IMR-90 (cell line): ENCODE measurements around the gene OPCML. TPM values are rescaled to one million over a fixed set of nuclear protein-coding genes. Genes with fewer than 3 reads are reported as not detected.

Experiments used
- ATAC-seq: fragments of 200-7000 bp; cut with Tn5 transposase; 2 replicates; pipeline ENCODE4 v1.9.1; 2020; ENCODE audit warnings: low read depth, mild to moderate bottlenecking, moderate library complexity
- BruUV-seq: library from RNA; stranded (reverse); fragments of 400-500 nt; replicated peaks from 2 replicates; lab custom pipeline; 2021; lab: Mats Ljungman, UMichigan
- CTCF ChIA-PET: fragments of 300-600 bp; formaldehyde crosslinking; extraction: SDS; loops from one replicate; lab custom pipeline; 2021; ENCODE audit warnings: antibody characterized with exemption; lab: Yijun Ruan, JAX
- POLR2A ChIA-PET: fragments of 300-600 bp; sonication (Branson Sonifier 250); formaldehyde crosslinking; loops from one replicate; lab custom pipeline; 2022; ENCODE audit warnings: antibody characterized with exemption; ENCODE audit not compliant: unreplicated experiment; lab: Charles Lee
- DNase-seq: peaks from one replicate; pipeline ENCODE4 v3.0.0; 2013
- H2AFZ ChIP-seq: replicated peaks from 2 replicates; pipeline ENCODE3; 2013; ENCODE audit warnings: low read length, mild to moderate bottlenecking; ENCODE audit not compliant: poor library complexity
- H2AK5ac ChIP-seq: 2 replicates; pipeline ENCODE4 v1.6.1; 2013; ENCODE audit warnings: low read depth, low read length, inconsistent platforms
- H2AK9ac ChIP-seq: replicated peaks from 2 replicates; pipeline ENCODE3; 2013; ENCODE audit warnings: mild to moderate bottlenecking, low read depth, low read length, moderate library complexity; ENCODE audit not compliant: poor library complexity
- H2BK120ac ChIP-seq: 2 replicates; pipeline ENCODE4 v1.6.1; 2013; ENCODE audit warnings: low read depth, low read length, inconsistent platforms
- H2BK15ac ChIP-seq: 3 replicates; pipeline ENCODE4 v1.6.1; 2013; ENCODE audit warnings: low read depth, low read length, inconsistent platforms
- H2BK20ac ChIP-seq: 2 replicates; pipeline ENCODE4 v1.6.1; 2013; ENCODE audit warnings: low read depth, mild to moderate bottlenecking, inconsistent platforms, low read length, moderate library complexity
- H2BK5ac ChIP-seq: 2 replicates; pipeline ENCODE4 v1.6.1; 2013; ENCODE audit warnings: mild to moderate bottlenecking, low read depth, low read length, inconsistent platforms; ENCODE audit not compliant: poor library complexity, severe bottlenecking
- H3K14ac ChIP-seq: replicated peaks from 2 replicates; pipeline ENCODE4 v1.6.1; 2013; ENCODE audit warnings: low read depth, low read length, inconsistent platforms
- H3K18ac ChIP-seq: 2 replicates; pipeline ENCODE4 v1.6.1; 2013; ENCODE audit warnings: low read depth, low read length, control low read depth
- H3K23ac ChIP-seq: 2 replicates; pipeline ENCODE4 v1.6.1; 2013; ENCODE audit warnings: low read depth, low read length, inconsistent platforms
- H3K27ac ChIP-seq: 2 replicates; pipeline ENCODE4 v1.5.1; 2013; ENCODE audit warnings: mild to moderate bottlenecking, control low read depth, low read length; ENCODE audit not compliant: insufficient read depth
- H3K27me3 ChIP-seq: 2 replicates; pipeline ENCODE4 v1.6.1; 2013; ENCODE audit warnings: low read length; ENCODE audit not compliant: control insufficient read depth, insufficient read depth
- H3K36me3 ChIP-seq: 2 replicates; pipeline ENCODE4 v1.6.1; 2013; ENCODE audit warnings: low read length, mixed read lengths; ENCODE audit not compliant: control insufficient read depth, insufficient read depth
- H3K4ac ChIP-seq: 2 replicates; pipeline ENCODE4 v1.6.1; 2013; ENCODE audit warnings: low read depth, low read length, inconsistent platforms
- H3K4me1 ChIP-seq: 2 replicates; pipeline ENCODE4 v1.6.1; 2013; ENCODE audit warnings: low read length, mixed read lengths; ENCODE audit not compliant: control insufficient read depth, insufficient read depth
- H3K4me2 ChIP-seq: 2 replicates; pipeline ENCODE4 v1.6.1; 2013; ENCODE audit warnings: low read depth, mild to moderate bottlenecking, control low read depth, low read length, moderate library complexity
- H3K4me3 ChIP-seq: 2 replicates; pipeline ENCODE4 v1.5.1; 2013; ENCODE audit warnings: low read depth, mild to moderate bottlenecking, control low read depth, low read length, moderate library complexity; ENCODE audit not compliant: insufficient read depth
- H3K56ac ChIP-seq: 2 replicates; pipeline ENCODE4 v1.6.1; 2013; ENCODE audit warnings: low read length, inconsistent platforms; ENCODE audit not compliant: insufficient read depth; ENCODE audit errors: extremely low read depth
- H3K79me1 ChIP-seq, 2 experiments: 2 replicates each; pipeline ENCODE4 v1.6.1; 2013; ENCODE audit warnings: low read length in 2 of 2, inconsistent platforms in 1 of 2, low read depth in 1 of 2
- H3K9ac ChIP-seq: 2 replicates; pipeline ENCODE4 v1.6.1; 2013; ENCODE audit warnings: low read depth, low read length, control low read depth
- H3K9me1 ChIP-seq: 2 replicates; pipeline ENCODE4 v1.6.1; 2013; ENCODE audit warnings: low read length, inconsistent platforms; ENCODE audit not compliant: insufficient read depth
- H3K9me3 ChIP-seq: 2 replicates; pipeline ENCODE4 v1.6.1; 2013; ENCODE audit warnings: low read length; ENCODE audit not compliant: control insufficient read depth, insufficient read depth
- H4K20me1 ChIP-seq: 2 replicates; pipeline ENCODE4 v1.6.1; 2013; ENCODE audit warnings: low read length, inconsistent platforms; ENCODE audit not compliant: insufficient read depth
- H4K5ac ChIP-seq: 2 replicates; pipeline ENCODE4 v1.6.1; 2013; ENCODE audit warnings: mild to moderate bottlenecking, low read depth, low read length, control low read depth
- H4K8ac ChIP-seq, 2 experiments: 2 replicates each; pipeline ENCODE4 v1.6.1; 2013; ENCODE audit warnings: low read depth in 2 of 2, low read length in 2 of 2, control low read depth in 1 of 2, inconsistent platforms in 1 of 2
- H4K91ac ChIP-seq: 2 replicates; pipeline ENCODE4 v1.6.1; 2013; ENCODE audit warnings: low read depth, low read length, inconsistent platforms; ENCODE audit not compliant: insufficient read depth
- MXI1 ChIP-seq: IDR thresholded peaks from 2 replicates; pipeline ENCODE4 v1.6.1; 2012; ENCODE audit warnings: low read depth, mild to moderate bottlenecking, low read length, moderate library complexity, borderline replicate concordance
- WGBS, 2 experiments: methylation state at CpG; one replicate each; pipeline versions ENCODE4 v1.1.5 to v1.1.7; 2013; ENCODE audit warnings: missing lambda C conversion rate in 2 of 2; ENCODE audit not compliant: insufficient read length in 1 of 2; ENCODE audit errors: extremely low coverage in 2 of 2; 5-methylcytosine and 5-hydroxymethylcytosine counted together
- dilution Hi-C: fragments of 300-500 bp; cut with HindIII; formaldehyde crosslinking; loops from one replicate; pipeline ENCODE4 v1.14.3; 2018; ENCODE audit warnings: low sequenced_read_pairs; ENCODE audit not compliant: unreplicated experiment
- in situ Hi-C: fragments of 300-500 bp; cut with MboI; formaldehyde crosslinking; loops from 3 replicates; pipeline ENCODE4 v1.14.3; 2019; ENCODE audit warnings: low sequenced_read_pairs, inconsistent platforms, mixed read lengths
- intact Hi-C: fragments of 100-400 bp; cut with micrococcal nuclease; formaldehyde crosslinking; loops from 2 replicates; pipeline ENCODE4 v1.10.0; 2022
- polyA plus RNA-seq, 3 experiments: library from polyadenylated mRNA; depleted of rRNA; stranded (reverse); fragments of >200 nt; gene quantifications; 2 replicates each; pipeline ENCODE4 v1.2.3, GENCODE V29; 2012; ENCODE audit warnings: low replicate concordance in 1 of 3
- total RNA-seq: library from RNA; depleted of rRNA; stranded (reverse); fragments of >200 nt; gene quantifications from 2 replicates; pipeline ENCODE4 v1.2.3, GENCODE V29; 2012

Gene OPCML
- total and polyA plus RNA-seq, 2 of the 4 experiments (the other 2 are of a cell fraction) = under 0.01 to 2.6 TPM

GRCh38 chr11:132639986-132640385, 892.3 kb downstream of the OPCML start:
- Histone ChIP-seq H3K36me3 (no peaks in the 10 kb centered on the region), H3K9me3 (no peaks in the 10 kb centered on the region), H2BK120ac (no peak overlapping the region), H3K14ac (no peak overlapping the region), H4K5ac (no peak overlapping the region), H3K9me1 (no peaks in the 10 kb centered on the region), H3K18ac (no peak overlapping the region), H2AK9ac (no peak overlapping the region), H2AK5ac (no peak overlapping the region), H3K27ac (no peak overlapping the region), H3K23ac (no peak overlapping the region), H3K4me1 (no peaks in the 10 kb centered on the region), H3K4me3 (no peak overlapping the region), H2AFZ (no peak overlapping the region), H4K20me1 (no peaks in the 10 kb centered on the region), H3K4me2 (no peak overlapping the region), H4K91ac (no peak overlapping the region), H3K27me3 (no peaks in the 10 kb centered on the region; the same call in 1 of the 2 replicates), H2BK15ac (no peak overlapping the region), H3K79me1 (no peaks in the 10 kb centered on the region), H3K4ac (no peak overlapping the region), H3K9ac (no peak overlapping the region), H4K8ac (no peak overlapping the region), H2BK20ac (no peak overlapping the region), H2BK5ac (no peak overlapping the region), H3K56ac (no peak overlapping the region)
- ChIA-PET CTCF (no interaction called here), POLR2A (no interaction called here)
- no peak for ATAC-seq
- in situ Hi-C loops = no loop called here
- dilution Hi-C loops = no loop called here
- no peak for DNase-seq
- WGBS, 2 experiments = no CpG with 5 or more reads among the region's 6 CpGs
- TF ChIP-seq MXI1 = no peak
- no TSS peak for BruUV-seq
- intact Hi-C loops = no loop called here
